ENCODE measurements around the gene ICOSLG.
"Not testable (repeated sequence)": the region's sequence is repeated elsewhere in the genome, so short reads cannot be mapped to it uniquely, and the experiment has no call there.

- TF ChIP-seq BACH2 (CRISPR knock-in tag; IDR thresholded peaks at IDR 0.05; ENCODE audit: borderline replicate concordance); TCF4 (CRISPR knock-in tag; IDR thresholded peaks at IDR 0.05; ENCODE audit: borderline replicate concordance); ZC3H10 (CRISPR knock-in tag; IDR thresholded peaks at IDR 0.05); TOX (CRISPR knock-in tag; IDR thresholded peaks at IDR 0.05; ENCODE audit: borderline replicate concordance); PATZ1 (CRISPR knock-in tag; IDR thresholded peaks at IDR 0.05; ENCODE audit: borderline replicate concordance); POU6F1 (CRISPR knock-in tag; IDR thresholded peaks at IDR 0.05; ENCODE audit: borderline replicate concordance, low read depth); ZFP3 (CRISPR knock-in tag; IDR thresholded peaks at IDR 0.05); ZFP30 (CRISPR knock-in tag; IDR thresholded peaks at IDR 0.05); RARB (CRISPR knock-in tag; IDR thresholded peaks at IDR 0.05); ARNTL (CRISPR knock-in tag; IDR thresholded peaks at IDR 0.05; ENCODE audit: borderline replicate concordance, low read depth); ISL1 (CRISPR knock-in tag; IDR thresholded peaks at IDR 0.05); CREB5 (CRISPR knock-in tag; IDR thresholded peaks at IDR 0.05; ENCODE audit: low read depth); ZNF70 (CRISPR knock-in tag; IDR thresholded peaks at IDR 0.05); PPARA (CRISPR knock-in tag; IDR thresholded peaks at IDR 0.05; ENCODE audit: borderline replicate concordance): not testable (repeated sequence)
Measured at GRCh38 chr21:44247904-44248303, 7.2 kb upstream of the ICOSLG start.
